Astrocyte of the spinal cord (primary cell): Measurements from ENCODE around the gene GCFC2.

Experiments
- DNase-seq: peaks from one replicate; pipeline ENCODE4 v3.0.0; 2011; ENCODE audit warnings: low read depth, low spot score
- H3K4me3 ChIP-seq: 2 replicates; pipeline ENCODE4 v1.5.1; 2011; ENCODE audit warnings: low read depth, mild to moderate bottlenecking, low read length, moderate library complexity
- in situ Hi-C: cut with HindIII; loops from 2 replicates; pipeline ENCODE4 v1.10.0; 2017; ENCODE audit warnings: low sequenced_read_pairs
- TF ChIP-seq, protein P1 (sequence below): IDR thresholded peaks from 2 replicates; pipeline ENCODE4 v1.5.1; 2012; ENCODE audit warnings: low read depth, mild to moderate bottlenecking, low read length, inconsistent platforms

Gene GCFC2

DNA sequence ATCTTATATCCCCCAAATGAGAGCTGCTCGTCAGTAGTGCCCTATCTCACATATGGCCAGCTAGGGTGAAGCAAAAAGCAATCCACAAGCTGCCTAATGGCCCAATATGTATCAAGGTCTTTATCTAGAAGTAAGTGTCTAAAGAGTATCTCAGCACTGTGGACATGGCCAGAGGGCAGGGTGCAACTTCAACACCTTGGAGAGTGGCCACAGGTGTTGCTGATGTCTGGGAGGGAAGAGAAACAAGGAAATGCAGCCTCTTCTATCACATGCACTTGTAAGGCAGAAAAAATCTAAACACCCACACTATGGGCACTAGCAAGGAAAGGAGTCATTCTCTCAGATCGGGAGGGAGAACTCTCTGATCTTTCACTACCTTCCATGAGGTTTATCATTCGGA lies 87.8 kb downstream of the GCFC2 start:
- DNase-seq: no peak
- in situ Hi-C loops: no loop called here
- H3K4me3 ChIP-seq: no peak overlapping the region
- TF ChIP-seq, protein P1, sequence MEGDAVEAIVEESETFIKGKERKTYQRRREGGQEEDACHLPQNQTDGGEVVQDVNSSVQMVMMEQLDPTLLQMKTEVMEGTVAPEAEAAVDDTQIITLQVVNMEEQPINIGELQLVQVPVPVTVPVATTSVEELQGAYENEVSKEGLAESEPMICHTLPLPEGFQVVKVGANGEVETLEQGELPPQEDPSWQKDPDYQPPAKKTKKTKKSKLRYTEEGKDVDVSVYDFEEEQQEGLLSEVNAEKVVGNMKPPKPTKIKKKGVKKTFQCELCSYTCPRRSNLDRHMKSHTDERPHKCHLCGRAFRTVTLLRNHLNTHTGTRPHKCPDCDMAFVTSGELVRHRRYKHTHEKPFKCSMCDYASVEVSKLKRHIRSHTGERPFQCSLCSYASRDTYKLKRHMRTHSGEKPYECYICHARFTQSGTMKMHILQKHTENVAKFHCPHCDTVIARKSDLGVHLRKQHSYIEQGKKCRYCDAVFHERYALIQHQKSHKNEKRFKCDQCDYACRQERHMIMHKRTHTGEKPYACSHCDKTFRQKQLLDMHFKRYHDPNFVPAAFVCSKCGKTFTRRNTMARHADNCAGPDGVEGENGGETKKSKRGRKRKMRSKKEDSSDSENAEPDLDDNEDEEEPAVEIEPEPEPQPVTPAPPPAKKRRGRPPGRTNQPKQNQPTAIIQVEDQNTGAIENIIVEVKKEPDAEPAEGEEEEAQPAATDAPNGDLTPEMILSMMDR: no peak

DNA sequence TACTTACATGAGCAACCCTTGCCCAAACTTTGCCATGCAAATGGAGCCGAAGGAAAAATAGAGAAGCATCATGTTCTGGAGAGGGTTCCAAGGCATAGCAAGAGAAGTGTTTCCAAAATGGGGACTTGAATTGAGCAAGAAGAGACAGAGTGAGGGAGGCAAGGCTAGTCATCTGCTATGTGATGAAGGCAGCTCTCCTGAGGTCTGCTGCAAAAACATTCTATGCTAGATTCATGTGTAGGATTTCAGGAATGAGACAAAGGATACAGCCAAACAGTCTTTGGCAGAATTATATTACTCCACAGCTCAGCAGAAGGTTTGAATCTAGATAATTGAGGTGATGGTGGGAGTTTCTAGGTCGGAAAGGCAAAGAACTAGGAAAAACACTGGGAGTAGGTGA lies 88.2 kb downstream of the GCFC2 start:
- TF ChIP-seq, protein P1: no peak
- DNase-seq: no peak
- in situ Hi-C loops: no loop called here
- H3K4me3 ChIP-seq: no peak overlapping the region

GRCh38 chr2:75621228-75621627 lies 89.5 kb downstream of the GCFC2 start:
- no peak for DNase-seq
- TF ChIP-seq, protein P1: no peak
- no peak overlapping the region for H3K4me3 ChIP-seq
- in situ Hi-C loops: no loop called here

DNA sequence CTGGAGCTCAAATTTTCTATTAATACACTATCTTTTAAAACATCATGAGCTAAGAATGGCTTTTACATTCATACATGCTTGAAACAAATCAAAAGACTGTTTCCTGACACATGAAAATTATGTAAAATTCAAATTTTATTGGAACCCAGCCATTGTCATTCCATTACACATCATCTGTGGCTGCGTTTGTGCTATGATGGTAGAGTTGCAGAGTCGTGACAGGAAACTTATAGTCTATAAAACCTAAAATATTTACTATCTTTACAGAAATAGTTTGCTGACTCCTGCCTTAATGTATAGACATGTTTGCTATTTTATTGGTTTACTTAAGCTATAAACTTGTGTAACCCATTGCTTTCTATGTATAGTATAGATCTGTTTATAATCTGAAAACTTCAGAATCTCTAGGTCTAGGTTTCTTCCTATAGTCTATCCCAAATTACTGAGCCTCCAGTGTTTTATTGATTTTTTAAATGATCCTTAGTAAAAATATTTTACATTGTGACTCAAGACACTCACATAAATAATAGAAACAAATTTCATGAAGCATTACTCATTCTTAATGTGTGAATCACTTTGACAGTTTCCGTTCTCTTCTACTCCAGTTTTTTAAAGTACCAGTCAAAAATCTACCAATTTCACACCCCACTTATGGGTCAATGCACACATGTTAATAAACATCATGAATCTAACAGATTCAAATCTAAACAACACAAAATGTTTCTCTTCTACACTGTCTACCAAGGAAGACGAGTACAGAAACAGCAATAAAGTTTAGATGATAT lies 90.6 kb downstream of the GCFC2 start:
- no peak for DNase-seq
- in situ Hi-C loops: no loop called here
- H3K4me3 ChIP-seq: no peak overlapping the region
- TF ChIP-seq, protein P1: no peak

- in situ Hi-C loops: no loop called here
- no peak for DNase-seq
- TF ChIP-seq, protein P1: no peak
- H3K4me3 ChIP-seq: no peak overlapping the region
Measured at GRCh38 chr2:75616933-75617332, 93.8 kb downstream of the GCFC2 start.

DNA sequence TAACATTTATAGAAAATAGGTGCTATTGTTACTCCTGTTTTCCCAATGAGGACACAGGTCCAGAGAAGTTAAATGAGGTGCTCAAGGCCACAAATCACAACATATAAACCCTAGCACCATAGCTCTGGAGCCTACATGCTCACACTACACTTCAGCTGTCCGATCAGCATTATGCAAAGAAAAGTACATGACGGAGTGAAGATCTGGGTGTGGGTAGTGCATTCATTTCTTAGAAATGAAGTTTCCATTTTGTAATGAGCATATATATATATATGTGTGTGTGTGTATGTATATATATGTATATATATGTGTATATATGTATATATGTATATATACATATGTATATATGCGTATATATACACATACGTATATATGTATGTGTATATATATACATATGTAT lies 94.3 kb downstream of the GCFC2 start:
- in situ Hi-C loops: no loop called here
- TF ChIP-seq, protein P1: no peak
- DNase-seq: no peak
- no peak overlapping the region for H3K4me3 ChIP-seq
